ENCODE measurements around the gene DAB1.

- TF ChIP-seq CTCF (IDR thresholded peaks at IDR 0.05) (no peak), POLR2A (IDR thresholded peaks at IDR 0.05) (no peak)
These were observed 99.5 kb downstream of the DAB1 start for GRCh38 chr1:57324388-57324787.

Measured in right lobe of liver (tissue), 4 donors.